MM.1S (cell line): ENCODE measurements around the gene HIF1A.

ENCODE experiments used
- DNase-seq: peaks from one replicate; pipeline ENCODE4 v3.0.0-alpha.2; 2015
- H2AFZ ChIP-seq: fragments of 300-600 bp; sonication (generic); 2 replicates; pipeline ENCODE4 v1.6.0; 2016; ENCODE audit warnings: antibody characterized with exemption, low read length
- H3F3A ChIP-seq: fragments of 300-600 bp; sonication (generic); 2 replicates; pipeline ENCODE4 v1.6.1; 2016; ENCODE audit warnings: mild to moderate bottlenecking, antibody characterized with exemption, low read length, moderate library complexity, mixed read lengths; ENCODE audit not compliant: insufficient read depth
- H3K27ac ChIP-seq: fragments of 300-600 bp; sonication (generic); 2 replicates; pipeline ENCODE4 v1.5.1; 2016; ENCODE audit warnings: mild to moderate bottlenecking, low read length
- H3K27me3 ChIP-seq: fragments of 300-600 bp; sonication (generic); replicated peaks from 2 replicates; pipeline ENCODE4 v1.6.0; 2016; ENCODE audit warnings: low read length; ENCODE audit not compliant: insufficient read depth
- H3K36me3 ChIP-seq: fragments of 300-600 bp; sonication (generic); replicated peaks from 2 replicates; pipeline ENCODE4 v1.6.1; 2016; ENCODE audit warnings: mild to moderate bottlenecking, low read length, mixed read lengths; ENCODE audit not compliant: insufficient read depth
- H3K4me1 ChIP-seq: fragments of 300-600 bp; sonication (generic); 2 replicates; pipeline ENCODE4 v1.6.1; 2016; ENCODE audit warnings: low read length, mixed read lengths
- H3K4me2 ChIP-seq: fragments of 300-600 bp; sonication (generic); 2 replicates; pipeline ENCODE4 v1.6.0; 2016; ENCODE audit warnings: low read depth, low read length
- H3K4me3 ChIP-seq: fragments of 300-600 bp; sonication (generic); 2 replicates; pipeline ENCODE4 v1.5.1; 2016; ENCODE audit warnings: low read length, mixed read lengths
- H3K79me2 ChIP-seq: fragments of 300-600 bp; sonication (generic); 2 replicates; pipeline ENCODE4 v1.6.1; 2016; ENCODE audit warnings: mixed run types, low read length, mixed read lengths
- H3K9ac ChIP-seq: fragments of 300-600 bp; sonication (generic); 2 replicates; pipeline ENCODE4 v1.6.1; 2016; ENCODE audit warnings: low read length, mixed read lengths
- H3K9me2 ChIP-seq: fragments of 300-600 bp; sonication (generic); replicated peaks from 2 replicates; pipeline ENCODE4 v1.6.1; 2016; ENCODE audit warnings: mild to moderate bottlenecking, low read length, mixed read lengths; ENCODE audit not compliant: insufficient read depth
- H3K9me3 ChIP-seq: fragments of 300-600 bp; sonication (generic); replicated peaks from 2 replicates; pipeline ENCODE4 v1.6.1; 2016; ENCODE audit warnings: mild to moderate bottlenecking, low read length, mixed read lengths; ENCODE audit not compliant: insufficient read depth
- H4K20me1 ChIP-seq: fragments of 300-600 bp; sonication (generic); 2 replicates; pipeline ENCODE4 v1.6.1; 2016; ENCODE audit warnings: mild to moderate bottlenecking, low read length, moderate library complexity, mixed read lengths; ENCODE audit not compliant: insufficient read depth
- EZH2 ChIP-seq: fragments of 300-600 bp; sonication (generic); optimal IDR thresholded peaks from 2 replicates; pipeline ENCODE3; 2017; ENCODE audit warnings: low read depth, mild to moderate bottlenecking, antibody characterized with exemption, low read length, mixed read lengths
- EZH2phosphoT487 ChIP-seq: fragments of 300-600 bp; sonication (generic); IDR thresholded peaks from 2 replicates; pipeline ENCODE4 v1.6.1; 2018; ENCODE audit warnings: antibody characterized with exemption, low read length
- TF ChIP-seq, protein P1 (sequence below): fragments of 300-600 bp; sonication (generic); IDR thresholded peaks from 2 replicates; pipeline ENCODE4 v1.5.1; 2016; ENCODE audit warnings: antibody characterized with exemption, low read length, mixed read lengths

HIF1A gene

DNA sequence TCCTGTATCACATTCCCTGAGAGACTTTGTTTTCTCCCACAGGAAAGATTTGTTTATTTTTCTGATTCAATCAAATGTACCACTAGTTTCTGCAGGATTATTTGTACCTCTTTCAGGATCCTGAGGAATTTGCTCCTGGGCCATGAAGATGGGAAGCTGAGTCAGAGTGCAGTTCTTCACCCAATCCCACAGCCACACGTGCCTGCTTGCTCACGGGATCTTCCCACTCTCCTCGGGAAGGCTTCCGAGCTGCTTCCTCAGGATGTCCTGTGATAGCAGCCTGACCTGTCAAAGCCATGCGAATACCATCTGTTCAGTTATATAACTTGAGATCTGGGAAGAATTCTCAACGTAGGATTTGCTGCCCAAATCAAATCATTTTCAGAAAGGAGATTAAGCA lies 41.8 kb upstream of the HIF1A start:
- Histone ChIP-seq H3K4me2 (no peak overlapping the region), H3K9me2 (no peaks in the 10 kb centered on the region), H3F3A (no peaks in the 10 kb centered on the region), H3K27me3 (no peaks in the 10 kb centered on the region), H4K20me1 (no peaks in the 10 kb centered on the region), H3K4me3 (no peak overlapping the region), H3K79me2 (no peaks in the 10 kb centered on the region), H2AFZ (no peak overlapping the region), H3K9ac (no peak overlapping the region), H3K36me3 (no peaks in the 10 kb centered on the region), H3K4me1 (no peaks in the 10 kb centered on the region), H3K9me3 (no peaks in the 10 kb centered on the region), H3K27ac (no peak overlapping the region)
- TF ChIP-seq, protein P1, sequence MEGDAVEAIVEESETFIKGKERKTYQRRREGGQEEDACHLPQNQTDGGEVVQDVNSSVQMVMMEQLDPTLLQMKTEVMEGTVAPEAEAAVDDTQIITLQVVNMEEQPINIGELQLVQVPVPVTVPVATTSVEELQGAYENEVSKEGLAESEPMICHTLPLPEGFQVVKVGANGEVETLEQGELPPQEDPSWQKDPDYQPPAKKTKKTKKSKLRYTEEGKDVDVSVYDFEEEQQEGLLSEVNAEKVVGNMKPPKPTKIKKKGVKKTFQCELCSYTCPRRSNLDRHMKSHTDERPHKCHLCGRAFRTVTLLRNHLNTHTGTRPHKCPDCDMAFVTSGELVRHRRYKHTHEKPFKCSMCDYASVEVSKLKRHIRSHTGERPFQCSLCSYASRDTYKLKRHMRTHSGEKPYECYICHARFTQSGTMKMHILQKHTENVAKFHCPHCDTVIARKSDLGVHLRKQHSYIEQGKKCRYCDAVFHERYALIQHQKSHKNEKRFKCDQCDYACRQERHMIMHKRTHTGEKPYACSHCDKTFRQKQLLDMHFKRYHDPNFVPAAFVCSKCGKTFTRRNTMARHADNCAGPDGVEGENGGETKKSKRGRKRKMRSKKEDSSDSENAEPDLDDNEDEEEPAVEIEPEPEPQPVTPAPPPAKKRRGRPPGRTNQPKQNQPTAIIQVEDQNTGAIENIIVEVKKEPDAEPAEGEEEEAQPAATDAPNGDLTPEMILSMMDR: no peak
- TF ChIP-seq EZH2 (no peak), EZH2phosphoT487 (no peak)
- DNase-seq: no peak

GRCh38 chr14:61654026-61654425 lies 41.3 kb upstream of the HIF1A start:
- Histone ChIP-seq H3K4me3 (no peak overlapping the region), H3K27ac (no peak overlapping the region), H3K9me3 (no peaks in the 10 kb centered on the region), H3K27me3 (no peaks in the 10 kb centered on the region), H4K20me1 (no peaks in the 10 kb centered on the region), H2AFZ (no peak overlapping the region), H3K36me3 (no peaks in the 10 kb centered on the region), H3K4me2 (no peak overlapping the region), H3K4me1 (no peaks in the 10 kb centered on the region), H3F3A (no peaks in the 10 kb centered on the region), H3K9ac (no peak overlapping the region), H3K79me2 (no peaks in the 10 kb centered on the region), H3K9me2 (no peaks in the 10 kb centered on the region)
- TF ChIP-seq, protein P1: no peak
- TF ChIP-seq EZH2 (no peak), EZH2phosphoT487 (no peak)
- no peak for DNase-seq

DNA sequence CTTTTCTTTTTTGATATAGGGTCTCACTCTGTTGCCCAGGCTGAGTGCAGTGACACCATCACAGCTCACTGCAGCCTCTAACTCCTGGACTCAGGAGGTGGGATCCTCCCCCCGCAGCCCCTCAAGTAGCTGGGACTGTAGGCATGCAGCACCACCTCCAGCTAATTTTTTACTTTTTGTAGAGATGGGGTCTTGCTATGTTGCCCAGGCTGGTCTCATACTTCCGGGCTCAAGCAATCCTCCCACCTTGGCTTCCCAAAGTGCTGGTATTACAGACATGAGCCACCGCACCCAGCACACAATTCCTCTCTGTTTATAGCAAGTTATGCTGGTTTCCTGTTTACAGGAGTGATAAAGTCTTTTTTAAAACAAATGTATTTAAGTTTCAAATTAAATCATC lies 39.5 kb upstream of the HIF1A start:
- no peaks in the 10 kb centered on the region for H3K79me2 ChIP-seq
- H3K36me3 ChIP-seq: no peaks in the 10 kb centered on the region
- no peak overlapping the region for H3K4me2 ChIP-seq
- H3K4me1 ChIP-seq: no peaks in the 10 kb centered on the region
- H3K9me3 ChIP-seq: no peaks in the 10 kb centered on the region
- no peak overlapping the region for H3K27ac ChIP-seq
- DNase-seq: no peak
- H3K9ac ChIP-seq: no peak overlapping the region
- no peaks in the 10 kb centered on the region for H4K20me1 ChIP-seq
- H3K4me3 ChIP-seq: no peak overlapping the region
- H3K9me2 ChIP-seq: no peaks in the 10 kb centered on the region
- H3F3A ChIP-seq: no peaks in the 10 kb centered on the region
- H2AFZ ChIP-seq: no peak overlapping the region
- no peaks in the 10 kb centered on the region for H3K27me3 ChIP-seq
- TF ChIP-seq EZH2 (no peak), EZH2phosphoT487 (no peak)
- TF ChIP-seq, protein P1: no peak
